CD4-positive, alpha-beta T cell (primary cell): Measurements from ENCODE around the gene SSH2. TPM values are rescaled to one million over a fixed set of nuclear protein-coding genes. Genes with fewer than 3 reads are reported as not detected.

Experiments
- ATAC-seq: fragments of 200-7000 bp; cut with Tn5 transposase; one replicate; pipeline ENCODE4 v1.10.0; 2022; ENCODE audit warnings: mild to moderate bottlenecking; ENCODE audit not compliant: poor library complexity
- CTCF ChIA-PET: fragments of 350-600 bp; sonication (Branson Sonifier 250); formaldehyde crosslinking; loops from one replicate; lab custom pipeline; 2021; ENCODE audit warnings: antibody characterized with exemption, inconsistent platforms; lab: Charles Lee
- POLR2A ChIA-PET: fragments of 350-600 bp; sonication (Branson Sonifier 250); formaldehyde crosslinking; loops from one replicate; lab custom pipeline; 2021; ENCODE audit warnings: antibody characterized with exemption, inconsistent platforms; lab: Charles Lee
- DNase-seq, 14 experiments: peaks; one replicate each; pipeline ENCODE4 v3.0.0-alpha.2; 2013 to 2020; ENCODE audit warnings: mixed read lengths in 2 of 14
- H3K27ac ChIP-seq, 2 donors: one replicate each; pipeline versions ENCODE4 v1.5.1 to v1.7.0; 2013; ENCODE audit warnings: low read length in 2 of 2, low read depth in 1 of 2, mild to moderate bottlenecking in 1 of 2
- H3K27me3 ChIP-seq, 2 experiments: 1 replicate in 1 of 2; 2 replicates in 1 of 2; pipeline versions ENCODE4 v1.6.1 to v1.7.0; 2013; ENCODE audit warnings: low read length in 2 of 2, control low read depth in 1 of 2, mild to moderate bottlenecking in 1 of 2, moderate library complexity in 1 of 2; ENCODE audit not compliant: insufficient read depth in 2 of 2, control insufficient read depth in 1 of 2
- H3K36me3 ChIP-seq: one replicate; pipeline ENCODE4 v1.6.1; 2013; ENCODE audit warnings: low read length, control low read depth; ENCODE audit not compliant: insufficient read depth
- H3K4me1 ChIP-seq: one replicate; pipeline ENCODE4 v1.6.1; 2013; ENCODE audit warnings: low read length, control low read depth; ENCODE audit not compliant: insufficient read depth
- H3K4me3 ChIP-seq: one replicate; pipeline ENCODE4 v1.5.1; 2013; ENCODE audit warnings: mild to moderate bottlenecking, low read length, moderate library complexity
- H3K9me3 ChIP-seq, 2 experiments: 1 replicate in 1 of 2; 2 replicates in 1 of 2; pipeline versions ENCODE4 v1.6.1 to v1.7.0; 2013; ENCODE audit warnings: low read length in 2 of 2, mild to moderate bottlenecking in 2 of 2, control low read depth in 1 of 2, moderate library complexity in 1 of 2; ENCODE audit not compliant: control insufficient read depth in 1 of 2, insufficient read depth in 1 of 2
- H3K27ac Mint-ChIP-seq: one replicate; pipeline ENCODE4 v1.8.0; 2020; ENCODE audit warnings: mixed read lengths
- H3K27me3 Mint-ChIP-seq: one replicate; pipeline ENCODE4 v1.8.0; 2021; ENCODE audit warnings: mixed read lengths
- H3K36me3 Mint-ChIP-seq: one replicate; pipeline ENCODE4 v1.8.0; 2021; ENCODE audit warnings: low read depth, mixed read lengths
- H3K4me1 Mint-ChIP-seq: one replicate; pipeline ENCODE4 v1.8.0; 2021; ENCODE audit warnings: low read depth, mixed read lengths
- H3K4me3 Mint-ChIP-seq: one replicate; pipeline ENCODE4 v1.8.0; 2020; ENCODE audit warnings: mild to moderate bottlenecking, mixed read lengths
- H3K9me3 Mint-ChIP-seq: one replicate; pipeline ENCODE4 v1.8.0; 2020; ENCODE audit warnings: mixed read lengths
- CTCF ChIP-seq: fragments of 200-600 bp; IDR thresholded peaks from one replicate; pipeline ENCODE4 v1.8.0; 2022; ENCODE audit warnings: antibody characterized with exemption, mild to moderate bottlenecking
- intact Hi-C, 2 experiments: fragments of 100-400 bp; cut with DNase I in 1 of 2; cut with micrococcal nuclease in 1 of 2; formaldehyde crosslinking; loops; one replicate each; pipeline versions ENCODE4 v1.15.1 to v1.9.0; 2023 to 2025; cut with DNase I, micrococcal nuclease
- total RNA-seq, 174 experiments: library from RNA in 2 of 174; stranded (reverse) in 2 of 174; gene quantifications; one replicate each; pipeline ENCODE4 v1.2.3 and lab custom pipeline; 2021 to 2026

Gene SSH2
- total RNA-seq, 2 experiments from 2014 or later, result 73.4 to 81.5 TPM

GRCh38 chr17:29627951-29628350, 302.1 kb downstream of the SSH2 start:
- Mint-ChIP-seq H3K4me3 (no peak overlapping the region), H3K27me3 (no peaks in the 10 kb centered on the region), H3K27ac (peak overlapping the region; percentile 13), H3K9me3 (no peaks in the 10 kb centered on the region), H3K4me1 (peaks cover 35% of the 10 kb centered on the region), H3K36me3 (peaks cover 43% of the 10 kb centered on the region)
- Histone ChIP-seq H3K36me3 (peaks cover 47% of the 10 kb centered on the region), H3K4me1 (peaks cover 10% of the 10 kb centered on the region), H3K9me3 (no peaks in the 10 kb centered on the region), H3K4me3 (no peak overlapping the region), H3K27ac (no peak overlapping the region), H3K27me3 (no peaks in the 10 kb centered on the region)
- CTCF ChIA-PET, result interaction anchor here (4.5 kb wide), 1 partner anchor 11 kb away, joined by 24 read pairs; no protein-coding TSS in a partner anchor
- ATAC-seq (no peak), DNase-seq (no peak)
- intact Hi-C loops, result no loop called here
- POLR2A ChIA-PET, result interaction anchor here (1.3 kb wide), 1 partner anchor 10 kb away, joined by 6 read pairs; no protein-coding TSS in a partner anchor
- no peak for TF ChIP-seq CTCF

- H3K4me3 Mint-ChIP-seq, result no peak overlapping the region
- no peaks in the 10 kb centered on the region for H3K27me3 ChIP-seq
- intact Hi-C loops, result no loop called here
- TF ChIP-seq CTCF, result no peak
- H3K4me1 ChIP-seq, result peaks cover 24% of the 10 kb centered on the region
- no peak for ATAC-seq
- H3K27me3 Mint-ChIP-seq, result no peaks in the 10 kb centered on the region
- peak overlapping the region; percentile 13 for H3K27ac Mint-ChIP-seq
- peaks cover 47% of the 10 kb centered on the region for H3K4me1 Mint-ChIP-seq
- ChIA-PET POLR2A (interaction anchor here (0.8 to 1.6 kb wide), 5 partner anchors 9 to 135 kb away, joined by 3 to 5 read pairs (median 3); no protein-coding TSS in a partner anchor), CTCF (interaction anchor here (3.8 to 4.5 kb wide), 2 partner anchors 8 to 11 kb away, joined by 16 to 24 read pairs; no protein-coding TSS in a partner anchor)
- peak in 2 of 14 experiments; percentile 17 to 24 for DNase-seq
- H3K4me3 ChIP-seq, result no peak overlapping the region
- H3K27ac ChIP-seq, result no peak overlapping the region
- H3K9me3 ChIP-seq, result no peaks in the 10 kb centered on the region
- peaks cover 21% of the 10 kb centered on the region for H3K36me3 ChIP-seq
- H3K9me3 Mint-ChIP-seq, result no peaks in the 10 kb centered on the region
- peaks cover 16% of the 10 kb centered on the region for H3K36me3 Mint-ChIP-seq
These were observed 304.8 kb downstream of the SSH2 start for GRCh38 chr17:29625037-29625750.

GRCh38 chr17:29624586-29624985, 305.4 kb downstream of the SSH2 start:
- peak overlapping the region; percentile 13 for H3K27ac Mint-ChIP-seq
- no peak for TF ChIP-seq CTCF
- Histone ChIP-seq H3K27me3 (no peaks in the 10 kb centered on the region), H3K4me1 (peaks cover 24% of the 10 kb centered on the region), H3K4me3 (no peak overlapping the region), H3K9me3 (no peaks in the 10 kb centered on the region), H3K27ac (no peak overlapping the region), H3K36me3 (peaks cover 21% of the 10 kb centered on the region)
- POLR2A ChIA-PET, result interaction anchor here (0.8 to 1.6 kb wide), 3 partner anchors 8 to 81 kb away, joined by 3 to 5 read pairs (median 3); no protein-coding TSS in a partner anchor
- peaks cover 10% of the 10 kb centered on the region for H3K36me3 Mint-ChIP-seq
- no peaks in the 10 kb centered on the region for H3K9me3 Mint-ChIP-seq
- CTCF ChIA-PET, result interaction anchor here (3.8 to 4.5 kb wide), 2 partner anchors 7 to 11 kb away, joined by 16 to 24 read pairs; no protein-coding TSS in a partner anchor
- no peaks in the 10 kb centered on the region for H3K27me3 Mint-ChIP-seq
- intact Hi-C loops, result no loop called here
- peaks cover 47% of the 10 kb centered on the region for H3K4me1 Mint-ChIP-seq
- DNase-seq (peak in 1 of 14 experiments; percentile 24), ATAC-seq (no peak)
- H3K4me3 Mint-ChIP-seq, result peak overlapping the region; percentile 13
